Dermis blood vessel endothelial cell (primary cell): ENCODE data around the gene GABRG3. TPM values are rescaled to one million over a fixed set of nuclear protein-coding genes. Genes with fewer than 3 reads are reported as not detected.

Experiments used
- DNase-seq: peaks from one replicate; pipeline ENCODE4 v3.0.0; 2010
- total RNA-seq: library from RNA; depleted of rRNA; stranded (reverse); fragments of >200 nt; gene quantifications from 2 replicates; pipeline ENCODE4 v1.2.3, GENCODE V29; 2014

The GABRG3 gene
- total RNA-seq, 1 donor from 2014 or later = not detected

DNA sequence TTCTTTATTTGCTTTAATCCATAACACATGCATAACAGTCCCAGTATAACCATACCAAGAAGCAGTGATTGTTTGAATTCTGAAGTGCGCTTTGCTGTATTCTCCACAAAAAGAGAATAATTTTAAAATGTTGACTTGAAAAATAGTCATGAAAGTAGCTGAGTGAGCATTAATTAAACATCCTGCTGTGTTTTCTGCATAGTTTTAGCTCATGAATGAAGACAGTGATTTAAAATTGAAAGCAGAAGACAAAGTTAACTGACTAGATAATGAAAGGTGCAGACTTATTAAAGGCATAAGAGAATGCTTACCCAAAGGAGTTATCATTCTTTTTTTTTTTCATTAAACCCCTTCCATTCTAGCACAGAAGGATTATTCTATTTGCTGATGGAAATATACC, 143.5 kb downstream of the GABRG3 start:
- no peak for DNase-seq

DNA sequence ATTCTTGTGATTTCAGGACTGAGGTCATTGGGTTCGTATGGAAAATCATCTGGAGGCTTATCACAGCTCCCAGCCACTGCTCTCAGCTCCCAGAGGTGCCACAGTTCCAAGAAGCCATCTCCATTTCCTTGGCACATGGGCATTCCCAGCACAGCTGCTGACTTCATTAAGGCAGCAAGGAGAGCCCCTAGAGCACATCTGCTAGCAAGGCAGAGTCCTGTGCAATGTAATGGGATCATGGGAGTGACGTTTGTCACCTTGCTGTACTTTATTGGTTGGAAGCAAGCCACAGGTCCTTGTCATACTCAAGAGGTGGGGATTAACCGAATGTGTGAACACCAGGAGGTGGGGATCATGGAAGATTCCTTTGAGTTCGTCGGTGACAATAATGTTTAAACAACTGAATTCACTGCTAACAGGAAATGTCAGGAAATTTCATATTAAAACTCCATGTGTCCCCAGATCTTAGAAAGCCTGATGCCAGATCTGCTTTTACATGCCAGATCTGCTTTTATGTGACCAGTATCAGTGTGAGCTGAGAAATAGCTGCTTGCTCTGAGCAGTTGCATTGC, 148.8 kb downstream of the GABRG3 start:
- no peak for DNase-seq

DNA sequence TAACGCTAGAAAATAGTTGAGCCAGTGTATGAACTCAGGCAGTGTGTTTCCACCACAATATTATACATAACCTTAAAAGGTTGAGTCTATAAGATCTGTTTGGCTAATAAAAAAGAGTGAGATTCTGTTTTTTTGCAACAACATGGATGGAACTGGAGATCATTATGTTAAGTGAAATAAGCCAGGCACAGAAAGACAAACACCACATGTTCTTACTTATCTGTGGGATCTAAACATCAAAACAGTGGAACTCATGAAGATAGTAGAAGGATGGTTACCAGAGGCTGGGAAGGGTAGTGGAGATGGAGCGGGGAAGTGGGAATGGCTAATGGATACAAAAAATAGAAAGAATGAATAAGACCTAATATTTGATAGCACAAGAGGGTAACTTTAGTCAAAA, 150.7 kb downstream of the GABRG3 start:
- DNase-seq = no peak

DNA sequence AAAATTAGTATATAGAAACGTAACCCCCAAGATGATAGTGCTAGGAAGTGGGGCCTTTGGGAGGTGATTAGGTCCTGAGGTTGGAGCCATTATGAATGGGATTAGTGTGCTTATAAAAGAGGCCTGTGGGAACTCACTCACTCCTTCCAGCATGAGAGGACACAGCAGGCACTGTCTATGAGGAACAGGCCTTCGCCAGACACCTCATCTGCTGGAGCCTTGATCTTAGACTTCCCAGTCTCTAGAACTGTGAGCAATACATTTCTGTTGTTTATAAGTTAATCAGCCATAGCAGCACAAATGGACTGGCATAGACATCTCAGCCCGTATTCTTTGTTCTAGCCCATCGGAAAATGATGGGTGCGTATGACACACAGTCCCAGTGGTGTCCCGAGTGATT, 152.3 kb downstream of the GABRG3 start:
- no peak for DNase-seq

DNA sequence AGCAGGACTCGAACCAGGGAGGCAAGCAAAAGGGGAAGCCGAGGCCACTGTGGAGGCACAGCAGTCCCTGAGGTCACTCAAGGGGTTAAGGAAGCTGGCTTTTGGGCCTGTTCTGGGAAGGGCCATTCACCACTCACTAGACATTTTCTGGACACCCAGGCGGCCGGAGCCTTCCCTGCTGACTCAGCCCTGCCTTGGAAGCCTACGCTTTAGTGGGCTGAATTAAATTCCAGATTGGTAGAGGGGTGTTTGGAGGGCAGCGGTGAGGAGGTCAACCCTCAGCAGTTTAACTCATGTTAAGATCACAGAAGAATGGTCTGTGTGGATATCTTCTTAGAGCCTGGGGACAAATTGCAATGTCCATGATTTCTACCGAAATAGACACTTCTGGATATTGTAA, 152.8 kb downstream of the GABRG3 start:
- DNase-seq = no peak

DNA sequence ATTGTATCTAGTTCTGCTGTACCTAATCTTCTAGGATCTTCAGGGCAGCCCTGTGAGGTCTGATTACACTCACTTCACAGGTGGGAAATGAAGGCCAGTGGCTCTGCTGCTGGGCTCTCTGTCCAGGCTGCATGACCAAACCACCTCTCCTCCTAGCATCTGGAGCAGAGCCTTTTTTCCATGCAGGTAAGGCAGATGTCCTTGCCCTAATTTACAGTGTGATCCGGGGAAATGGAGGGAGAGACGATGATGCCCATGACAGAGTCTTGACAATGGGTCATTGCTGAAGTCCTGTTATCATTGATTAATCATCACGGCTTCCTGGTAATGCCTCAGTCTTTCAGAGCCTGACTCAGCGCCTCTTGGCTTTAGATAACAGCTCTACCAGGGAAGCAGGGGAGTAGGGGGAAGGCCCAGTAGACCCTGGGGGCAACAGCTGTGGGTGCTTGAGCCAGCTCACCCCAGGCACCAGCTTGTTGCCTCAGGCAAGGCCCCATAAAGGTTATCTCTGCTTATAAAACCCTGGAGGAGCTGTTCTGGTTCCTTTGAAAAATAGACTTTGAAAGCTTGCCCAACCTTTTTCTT, 153.4 kb downstream of the GABRG3 start:
- DNase-seq = no peak

DNA sequence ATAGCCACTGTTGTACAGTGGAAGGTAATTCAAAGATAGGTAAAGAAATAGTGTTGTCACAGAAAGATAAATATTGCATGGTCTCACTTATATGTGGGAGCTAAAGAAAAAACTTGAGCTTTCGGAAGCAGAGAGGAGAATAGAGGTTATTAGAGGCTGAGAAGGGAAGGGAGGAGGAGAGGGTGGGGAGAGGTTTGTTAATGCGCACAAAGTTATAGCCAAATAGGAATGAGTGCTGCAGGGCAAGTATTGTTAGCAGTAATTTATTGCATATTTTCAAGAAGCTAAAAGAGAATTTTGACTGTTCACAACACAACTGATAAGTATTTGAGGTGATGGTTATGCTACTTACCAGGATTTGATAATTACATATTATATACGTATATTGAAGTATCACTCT, 154.2 kb downstream of the GABRG3 start:
- DNase-seq = no peak

DNA sequence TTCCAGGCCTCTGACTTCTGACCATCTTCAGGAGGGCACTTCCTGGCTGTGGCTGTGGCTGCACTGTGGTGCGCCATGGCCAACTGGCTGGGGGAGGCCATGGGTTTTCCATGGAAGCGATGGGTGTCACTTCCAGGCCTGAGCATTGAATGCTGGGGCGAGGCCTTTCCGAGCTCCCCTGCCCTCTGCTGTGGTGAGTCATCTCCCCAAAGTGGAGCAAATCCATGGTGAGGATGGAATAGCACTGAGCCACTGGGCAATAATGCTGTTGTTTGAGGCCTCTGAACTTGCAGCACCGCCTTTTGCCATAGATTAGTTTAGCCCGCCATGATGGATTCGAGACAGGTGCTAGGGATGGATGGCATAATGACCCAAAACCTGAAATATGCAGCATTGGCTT, 155.5 kb downstream of the GABRG3 start:
- no peak for DNase-seq

DNA sequence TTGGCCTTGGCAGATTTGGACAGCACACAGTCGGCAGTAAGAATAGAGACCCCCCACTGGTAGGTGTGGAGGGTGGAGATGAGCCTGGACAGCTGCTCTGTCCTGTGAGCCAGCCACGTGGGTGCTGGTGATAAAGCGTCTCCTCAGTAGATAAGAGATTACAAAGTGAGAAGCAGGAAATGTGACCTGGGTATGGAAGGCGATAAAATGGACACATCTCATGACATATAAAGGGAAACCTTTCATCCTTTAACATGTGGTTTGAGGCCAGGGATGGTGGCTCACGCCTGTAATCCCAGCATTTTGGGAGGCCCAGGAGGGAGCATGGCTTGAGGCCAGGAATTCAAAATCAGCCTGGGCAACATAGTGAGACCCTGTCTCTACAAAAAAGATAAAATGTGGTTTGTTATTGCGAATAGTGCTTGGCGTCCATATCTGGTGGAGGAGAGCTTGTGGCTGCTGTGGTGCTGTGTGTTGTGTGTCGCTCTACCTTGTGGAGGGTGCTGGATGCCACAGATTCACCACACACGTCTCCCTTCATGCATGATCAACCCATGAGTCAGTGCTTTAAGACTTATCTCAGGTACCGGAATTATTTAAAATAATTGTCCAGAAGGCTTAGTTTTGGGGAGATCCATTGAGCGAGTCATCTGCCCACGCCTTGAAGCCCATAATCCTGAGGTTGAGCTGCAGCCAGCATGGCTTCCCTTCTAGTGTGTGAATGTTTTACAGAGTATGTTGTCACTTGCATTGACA, 157.0 kb downstream of the GABRG3 start:
- no peak for DNase-seq

DNA sequence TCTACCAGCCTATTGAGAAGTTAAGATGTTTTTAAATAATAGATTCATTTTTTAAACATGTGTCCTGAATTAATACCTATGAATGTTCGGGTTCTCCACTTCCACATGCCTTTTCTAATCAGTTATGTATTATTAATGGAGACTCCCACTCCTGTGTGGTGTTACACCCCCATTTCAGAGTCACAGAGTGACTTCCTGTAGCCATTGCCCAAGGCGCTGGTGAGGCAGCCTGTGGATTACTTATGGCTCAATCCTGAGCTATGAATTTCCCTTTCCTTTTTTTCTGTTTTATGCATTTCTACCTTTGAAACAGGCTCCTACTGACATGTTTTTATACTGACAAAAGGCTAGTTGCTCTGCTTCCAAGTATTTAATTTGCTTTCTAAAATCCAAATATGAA, 162.3 kb downstream of the GABRG3 start:
- DNase-seq = no peak

DNA sequence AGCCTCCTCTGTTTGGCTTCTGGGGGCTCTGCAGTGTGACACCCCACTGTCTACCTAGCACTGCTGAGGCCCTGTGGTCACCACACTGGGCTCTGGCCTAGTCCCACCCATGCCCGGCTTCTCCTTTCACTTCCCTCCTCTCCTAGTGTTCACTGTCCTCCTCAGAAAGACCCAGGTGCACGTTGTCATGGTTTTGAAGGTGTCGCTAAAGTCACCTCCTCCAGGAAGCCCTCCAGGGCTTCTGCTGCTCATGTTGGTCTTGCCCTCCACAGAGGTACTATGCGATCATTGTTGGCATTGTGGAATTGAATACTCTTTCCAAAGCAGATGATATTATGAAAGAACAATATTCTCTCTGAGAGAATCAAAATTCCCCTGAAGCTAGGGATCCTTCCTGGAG, 163.5 kb downstream of the GABRG3 start:
- DNase-seq = no peak

DNA sequence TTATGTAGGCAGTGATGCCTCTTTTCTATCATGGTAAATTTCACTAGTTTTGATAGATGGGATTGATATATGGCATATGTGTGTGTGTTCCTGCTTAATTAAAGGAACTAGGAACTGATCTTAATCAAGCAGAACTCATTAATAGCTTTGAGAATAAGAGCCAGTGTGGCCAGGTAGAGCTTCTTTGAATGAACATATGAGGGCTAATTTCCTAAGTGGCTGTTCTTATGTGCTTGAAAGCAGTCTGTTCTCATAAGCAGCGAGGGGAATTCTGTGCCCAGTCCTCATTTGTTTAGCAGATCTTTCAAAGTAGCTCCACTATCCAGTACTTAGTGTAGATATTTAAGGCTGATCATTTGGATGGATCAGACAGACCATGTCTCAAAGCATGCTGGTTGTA, 164.2 kb downstream of the GABRG3 start:
- DNase-seq = no peak

DNA sequence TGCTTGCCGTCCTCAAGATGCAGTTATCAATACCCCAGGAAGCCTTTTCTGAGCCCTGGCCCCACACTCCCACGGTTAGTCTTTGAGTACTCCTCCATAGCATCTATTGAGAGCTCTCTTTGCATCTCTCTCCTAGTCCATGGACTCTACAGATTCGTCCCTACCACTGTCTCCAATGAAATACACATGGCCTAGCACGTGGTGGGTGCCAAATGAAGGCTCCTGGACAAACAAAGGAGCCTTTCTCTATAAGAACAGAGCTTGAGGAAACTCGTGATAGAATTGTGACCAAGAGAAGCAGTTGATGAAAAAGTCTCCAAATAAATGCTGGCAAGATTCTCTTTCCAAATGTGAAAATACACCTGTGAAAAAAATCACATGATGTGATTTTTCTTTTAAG, 166.1 kb downstream of the GABRG3 start:
- no peak for DNase-seq

DNA sequence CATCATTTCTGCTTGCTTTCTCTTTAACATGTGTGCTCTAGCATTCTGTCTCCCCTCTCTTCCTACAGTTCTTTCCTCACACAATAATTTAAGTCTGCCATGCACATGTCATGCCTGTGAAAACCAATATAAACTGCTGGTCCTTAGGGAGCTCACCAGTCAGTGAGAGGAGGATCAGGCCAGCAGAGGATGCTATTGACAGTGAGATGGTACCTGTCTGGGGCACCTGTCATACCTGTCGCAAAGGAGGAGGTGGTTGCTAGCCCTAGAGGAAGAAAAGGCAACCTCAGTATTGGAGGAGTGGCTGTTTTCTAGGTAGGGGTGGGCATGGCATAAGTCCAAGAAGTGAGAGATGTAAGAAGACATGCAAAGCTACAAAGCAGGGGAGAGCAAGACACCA, 194.6 kb downstream of the GABRG3 start:
- no peak for DNase-seq

DNA sequence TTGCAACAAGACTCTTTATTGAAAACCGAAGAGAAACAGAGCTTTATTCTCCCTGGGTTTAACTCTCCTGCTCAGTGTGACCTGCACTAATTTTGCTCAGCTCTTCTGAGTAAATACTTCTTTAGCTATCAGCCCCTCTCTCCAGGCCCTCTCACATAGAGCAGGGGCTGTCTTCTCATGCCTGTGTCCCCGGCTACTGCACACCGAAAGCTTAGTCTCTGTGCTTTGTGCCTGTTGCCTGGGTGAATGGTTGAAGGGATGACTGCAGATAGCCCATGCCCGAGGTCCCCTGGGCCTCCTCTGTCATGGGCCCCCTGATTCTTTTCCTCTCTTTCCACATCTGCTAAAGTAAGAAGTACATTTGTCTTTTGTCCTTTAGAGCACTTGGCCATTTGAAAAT, 195.9 kb downstream of the GABRG3 start:
- DNase-seq = no peak

DNA sequence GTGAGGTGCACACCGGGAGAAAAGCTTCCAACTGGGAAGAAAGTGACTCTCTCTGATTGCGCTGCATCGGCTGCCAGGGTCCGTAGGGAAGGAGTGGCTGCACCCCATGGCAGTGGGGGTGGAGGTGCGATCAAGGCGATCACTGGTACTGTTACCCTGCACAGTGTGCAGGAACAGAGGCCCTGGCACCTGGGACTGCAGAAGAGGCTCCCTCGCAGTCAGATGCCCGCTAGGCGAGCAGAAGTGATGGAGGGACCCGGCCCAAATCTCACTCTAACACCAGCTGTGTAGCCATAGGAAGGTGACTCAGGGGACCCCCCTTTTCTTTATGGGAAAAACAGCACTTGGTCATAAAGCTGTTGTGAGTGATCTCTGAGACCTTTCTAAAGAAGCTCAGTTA, 196.8 kb downstream of the GABRG3 start:
- DNase-seq = no peak

DNA sequence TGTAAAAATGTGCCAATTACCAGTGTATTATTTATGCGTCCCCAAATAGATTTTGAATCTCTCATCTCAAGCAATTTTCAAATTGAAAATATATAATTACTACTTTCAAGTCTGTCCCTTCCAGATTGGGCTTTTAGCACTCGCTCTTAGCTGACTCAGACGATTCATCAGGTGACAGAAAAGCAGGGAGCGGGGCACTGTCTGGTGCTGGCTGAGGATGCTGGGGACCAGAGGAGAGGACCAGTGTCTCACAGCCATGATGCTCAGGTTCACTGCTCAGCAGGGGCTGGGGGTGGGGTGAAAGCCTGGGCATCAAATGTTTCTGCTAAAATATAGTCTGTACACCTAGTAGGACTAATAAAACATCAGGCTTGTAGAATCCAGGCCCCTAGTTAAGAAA, 199.9 kb downstream of the GABRG3 start:
- no peak for DNase-seq

DNA sequence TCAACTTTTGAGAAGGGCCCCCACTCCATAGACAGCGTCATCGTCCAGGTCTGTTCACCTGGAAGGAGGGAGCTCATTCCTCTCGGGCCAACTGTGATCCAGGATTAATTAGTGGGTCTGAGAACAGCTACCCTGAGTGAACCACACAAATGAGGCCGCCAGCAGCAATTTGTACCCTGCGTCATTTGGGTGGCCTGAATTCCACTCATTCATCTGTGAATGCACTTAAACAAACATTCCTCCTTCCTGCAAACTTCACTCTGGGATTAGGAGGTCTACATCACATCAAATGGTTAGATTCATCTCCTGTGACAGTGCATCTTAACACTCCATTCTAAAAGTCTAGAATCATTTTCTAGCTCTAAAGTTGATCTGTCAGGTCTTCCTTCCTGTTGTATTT, 201.8 kb downstream of the GABRG3 start:
- DNase-seq = no peak

DNA sequence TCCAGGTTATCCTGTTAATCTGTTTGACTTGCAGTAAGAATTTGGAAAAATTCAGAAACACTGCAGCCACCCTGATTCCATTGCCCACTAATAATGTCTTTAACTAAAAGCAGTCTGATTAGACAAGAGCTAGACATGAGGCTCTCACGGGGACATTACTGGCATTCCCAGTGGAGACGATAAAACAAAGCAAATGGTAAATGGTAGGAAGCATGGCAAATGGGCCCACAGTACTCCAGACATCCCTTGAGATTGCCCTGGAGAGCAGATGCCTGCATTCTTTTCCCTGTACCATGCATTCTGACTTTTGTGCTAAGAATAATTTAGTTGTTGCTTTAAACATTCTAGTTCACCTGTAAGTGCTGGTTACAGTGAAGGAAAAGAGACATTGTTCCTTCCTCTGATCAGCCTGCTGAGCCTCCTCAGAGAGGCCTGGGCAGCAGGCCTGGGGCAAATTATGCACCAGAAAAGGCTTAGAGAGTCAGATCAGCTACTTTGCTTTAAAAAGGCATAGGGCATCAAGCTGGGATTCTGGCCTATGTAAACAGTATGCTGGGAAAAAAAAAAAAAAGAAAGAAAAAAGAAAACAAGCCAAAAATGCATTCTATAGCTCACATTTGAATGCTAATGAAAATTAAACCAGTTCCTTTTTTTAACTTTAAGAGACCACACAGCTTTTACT, 204.6 kb downstream of the GABRG3 start:
- no peak for DNase-seq

DNA sequence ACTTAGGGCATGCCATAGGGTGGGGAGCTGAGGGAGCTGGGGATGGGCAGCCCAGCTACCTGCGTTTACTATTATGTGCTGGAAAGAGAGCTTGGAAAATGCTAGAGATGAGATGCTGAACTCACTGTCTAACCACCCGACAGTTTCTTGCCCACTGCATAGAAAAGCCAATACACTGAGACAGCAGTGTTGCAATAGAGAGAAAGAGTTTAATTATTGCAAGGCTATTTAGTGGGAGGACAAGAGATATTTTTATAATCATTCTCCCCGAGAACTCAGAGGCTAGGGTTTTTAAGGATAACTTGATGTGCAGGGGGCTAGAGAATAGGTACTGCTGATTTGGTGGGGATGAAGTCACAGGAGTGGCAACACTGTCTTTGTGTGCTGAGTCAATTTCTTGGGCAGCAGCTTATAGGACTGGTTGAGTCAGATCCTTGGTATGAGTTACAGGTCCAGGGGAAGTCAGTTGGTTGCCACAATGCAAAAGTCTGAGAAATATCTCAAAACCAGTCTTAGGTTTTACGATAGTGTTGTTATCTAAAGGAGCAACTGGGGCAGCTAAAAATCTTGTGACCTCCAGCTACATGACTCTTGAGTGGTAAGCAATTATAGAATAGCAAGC, 205.9 kb downstream of the GABRG3 start:
- DNase-seq = no peak

DNA sequence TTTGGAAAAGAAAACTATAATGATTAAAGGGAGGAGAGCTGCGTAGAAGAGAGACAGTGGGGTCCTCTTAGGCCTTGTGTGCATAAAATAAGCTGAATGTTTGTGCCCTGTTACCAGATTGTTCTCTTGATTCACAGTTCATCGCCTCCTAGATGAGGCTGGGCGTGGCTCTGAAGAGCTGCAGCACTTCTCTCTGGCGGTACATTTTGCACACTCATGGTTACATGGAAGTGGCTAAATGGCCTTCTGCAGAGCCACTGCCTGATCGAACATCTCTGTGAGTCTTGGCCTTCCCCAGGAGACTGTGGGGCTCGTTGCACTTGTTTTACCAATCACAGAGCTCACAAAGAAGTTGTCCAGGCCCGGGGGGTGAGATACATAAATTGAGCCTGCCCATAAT, 208.8 kb downstream of the GABRG3 start:
- DNase-seq = no peak

DNA sequence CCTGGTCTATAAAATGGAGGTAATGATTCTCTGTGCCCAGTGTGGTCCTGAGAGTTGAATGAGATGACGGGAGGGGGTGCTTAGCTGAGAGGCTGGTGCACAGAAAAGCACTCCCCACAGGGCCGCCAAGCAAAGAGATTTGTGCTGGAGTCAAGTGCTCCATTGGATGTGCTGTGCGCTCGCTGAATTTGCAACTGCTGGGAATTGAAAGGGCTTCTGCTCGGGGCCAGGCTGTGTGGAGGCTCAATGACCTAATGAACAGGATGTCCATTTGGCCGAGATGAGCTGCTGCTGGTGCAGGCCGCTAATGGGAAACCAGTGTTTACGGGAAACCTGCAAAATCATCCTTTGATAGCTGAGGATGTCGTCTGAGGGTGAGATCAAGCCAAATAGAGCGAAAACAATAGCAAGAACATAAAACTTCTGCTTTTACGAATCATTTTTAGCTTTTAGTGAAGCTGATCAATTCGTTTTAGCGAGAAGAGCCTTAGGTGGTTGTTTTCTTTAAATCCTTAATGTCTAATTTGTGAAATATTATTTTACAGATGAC, 211.7 kb downstream of the GABRG3 start:
- no peak for DNase-seq

DNA sequence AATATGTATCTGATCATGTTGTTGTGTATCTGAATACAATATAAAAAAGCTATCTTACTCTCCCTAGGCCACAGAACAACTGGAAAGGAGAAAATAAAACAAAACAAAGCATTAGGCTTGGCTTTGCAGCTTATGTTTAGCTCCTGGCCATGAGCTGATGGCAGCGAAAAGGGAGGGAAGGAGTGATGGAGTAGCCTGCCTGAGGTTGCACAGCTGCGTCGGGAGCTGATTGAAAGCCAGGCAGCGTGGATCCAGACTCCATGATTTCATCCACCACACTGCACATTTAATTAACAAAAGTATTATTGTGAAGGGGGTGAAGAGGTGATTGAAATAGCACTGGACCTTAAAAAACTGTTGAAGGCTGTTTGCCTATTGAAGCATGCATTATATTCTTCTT, 212.2 kb downstream of the GABRG3 start:
- DNase-seq = no peak
